Neural progenitor cell (in vitro differentiated cells): Measurements from ENCODE around the gene USP36.

Experiments used
- EZH2 ChIP-seq: fragments of 200-600 bp; sonication (generic); IDR thresholded peaks from 2 replicates; pipeline ENCODE4 v1.6.1; 2017; ENCODE audit warnings: antibody characterized with exemption, mild to moderate bottlenecking, moderate library complexity
- TF ChIP-seq, protein P1 (sequence below): fragments of 200-600 bp; sonication (generic); IDR thresholded peaks from 2 replicates; pipeline ENCODE4 v1.5.1; 2017; ENCODE audit warnings: antibody characterized with exemption, mild to moderate bottlenecking

DNA sequence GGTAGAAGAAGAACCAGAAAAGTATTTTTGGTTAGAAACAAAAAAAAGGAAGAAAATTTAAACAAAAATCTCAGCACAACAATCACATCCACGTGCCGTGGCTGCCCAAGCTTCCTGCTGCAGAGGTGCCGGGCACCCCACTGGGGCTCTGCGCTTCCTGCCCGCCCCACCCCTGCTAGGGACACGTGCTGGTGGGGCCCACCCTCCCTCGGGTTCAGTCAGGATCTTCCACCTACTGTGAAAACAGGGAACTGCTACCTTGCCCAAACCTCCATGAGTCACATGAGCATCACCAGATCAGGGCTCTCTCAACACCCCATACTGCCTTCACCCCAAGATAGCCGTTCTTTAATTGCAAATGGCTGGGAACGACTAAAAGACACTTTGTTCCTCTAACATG is 34.2 kb downstream of the USP36 start:
- TF ChIP-seq, protein P1, sequence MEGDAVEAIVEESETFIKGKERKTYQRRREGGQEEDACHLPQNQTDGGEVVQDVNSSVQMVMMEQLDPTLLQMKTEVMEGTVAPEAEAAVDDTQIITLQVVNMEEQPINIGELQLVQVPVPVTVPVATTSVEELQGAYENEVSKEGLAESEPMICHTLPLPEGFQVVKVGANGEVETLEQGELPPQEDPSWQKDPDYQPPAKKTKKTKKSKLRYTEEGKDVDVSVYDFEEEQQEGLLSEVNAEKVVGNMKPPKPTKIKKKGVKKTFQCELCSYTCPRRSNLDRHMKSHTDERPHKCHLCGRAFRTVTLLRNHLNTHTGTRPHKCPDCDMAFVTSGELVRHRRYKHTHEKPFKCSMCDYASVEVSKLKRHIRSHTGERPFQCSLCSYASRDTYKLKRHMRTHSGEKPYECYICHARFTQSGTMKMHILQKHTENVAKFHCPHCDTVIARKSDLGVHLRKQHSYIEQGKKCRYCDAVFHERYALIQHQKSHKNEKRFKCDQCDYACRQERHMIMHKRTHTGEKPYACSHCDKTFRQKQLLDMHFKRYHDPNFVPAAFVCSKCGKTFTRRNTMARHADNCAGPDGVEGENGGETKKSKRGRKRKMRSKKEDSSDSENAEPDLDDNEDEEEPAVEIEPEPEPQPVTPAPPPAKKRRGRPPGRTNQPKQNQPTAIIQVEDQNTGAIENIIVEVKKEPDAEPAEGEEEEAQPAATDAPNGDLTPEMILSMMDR = no peak
- no peak for TF ChIP-seq EZH2
